LNCAP (cell line): ENCODE data around the gene IPCEF1.

ENCODE experiments used
- TF ChIP-seq, protein P1 (sequence below): fragments of 450-650 bp; IDR thresholded peaks from 2 replicates; pipeline ENCODE4 v1.5.1; 2017; ENCODE audit warnings: mild to moderate bottlenecking

IPCEF1 gene

DNA sequence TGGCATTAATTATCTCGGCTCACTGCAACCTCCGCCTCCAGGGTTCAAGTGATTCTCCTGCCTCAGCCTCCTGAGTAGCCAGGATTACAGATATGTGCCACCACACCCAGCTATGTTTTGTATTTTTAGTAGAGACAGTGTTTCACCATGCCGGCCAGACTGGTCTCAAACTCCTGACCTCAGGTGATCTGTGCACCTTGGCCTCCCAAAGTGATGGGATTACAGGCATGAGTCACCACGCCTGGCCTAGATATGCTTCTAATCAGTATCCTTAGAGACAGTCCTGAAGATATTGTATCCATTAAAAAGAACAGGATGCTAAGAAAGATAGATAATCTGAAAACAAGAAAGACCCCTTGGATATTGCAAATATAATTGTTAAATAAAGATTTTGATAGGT lies 3.1 kb upstream of the IPCEF1 start:
- TF ChIP-seq, protein P1, sequence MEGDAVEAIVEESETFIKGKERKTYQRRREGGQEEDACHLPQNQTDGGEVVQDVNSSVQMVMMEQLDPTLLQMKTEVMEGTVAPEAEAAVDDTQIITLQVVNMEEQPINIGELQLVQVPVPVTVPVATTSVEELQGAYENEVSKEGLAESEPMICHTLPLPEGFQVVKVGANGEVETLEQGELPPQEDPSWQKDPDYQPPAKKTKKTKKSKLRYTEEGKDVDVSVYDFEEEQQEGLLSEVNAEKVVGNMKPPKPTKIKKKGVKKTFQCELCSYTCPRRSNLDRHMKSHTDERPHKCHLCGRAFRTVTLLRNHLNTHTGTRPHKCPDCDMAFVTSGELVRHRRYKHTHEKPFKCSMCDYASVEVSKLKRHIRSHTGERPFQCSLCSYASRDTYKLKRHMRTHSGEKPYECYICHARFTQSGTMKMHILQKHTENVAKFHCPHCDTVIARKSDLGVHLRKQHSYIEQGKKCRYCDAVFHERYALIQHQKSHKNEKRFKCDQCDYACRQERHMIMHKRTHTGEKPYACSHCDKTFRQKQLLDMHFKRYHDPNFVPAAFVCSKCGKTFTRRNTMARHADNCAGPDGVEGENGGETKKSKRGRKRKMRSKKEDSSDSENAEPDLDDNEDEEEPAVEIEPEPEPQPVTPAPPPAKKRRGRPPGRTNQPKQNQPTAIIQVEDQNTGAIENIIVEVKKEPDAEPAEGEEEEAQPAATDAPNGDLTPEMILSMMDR: no peak

DNA sequence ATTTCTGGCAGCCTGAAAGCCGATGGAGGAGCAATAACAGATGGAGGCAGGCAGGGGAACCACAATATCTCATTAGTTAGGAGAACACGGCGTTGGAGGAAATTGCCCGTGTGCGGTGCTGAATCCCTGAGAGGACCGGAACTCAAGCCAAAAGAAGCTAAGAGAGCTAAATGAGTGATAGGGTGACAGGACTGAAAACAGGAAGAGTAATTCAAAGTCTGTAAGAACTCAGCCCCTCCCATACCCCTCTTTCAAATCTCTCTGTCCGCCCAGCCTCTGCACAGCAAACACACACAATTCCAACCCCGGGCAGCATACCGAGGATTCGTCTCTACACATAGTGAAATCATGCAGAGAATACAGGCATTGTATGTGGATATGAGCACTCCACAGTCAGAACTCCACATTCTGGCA lies 2.6 kb upstream of the IPCEF1 start:
- TF ChIP-seq, protein P1: no peak

DNA sequence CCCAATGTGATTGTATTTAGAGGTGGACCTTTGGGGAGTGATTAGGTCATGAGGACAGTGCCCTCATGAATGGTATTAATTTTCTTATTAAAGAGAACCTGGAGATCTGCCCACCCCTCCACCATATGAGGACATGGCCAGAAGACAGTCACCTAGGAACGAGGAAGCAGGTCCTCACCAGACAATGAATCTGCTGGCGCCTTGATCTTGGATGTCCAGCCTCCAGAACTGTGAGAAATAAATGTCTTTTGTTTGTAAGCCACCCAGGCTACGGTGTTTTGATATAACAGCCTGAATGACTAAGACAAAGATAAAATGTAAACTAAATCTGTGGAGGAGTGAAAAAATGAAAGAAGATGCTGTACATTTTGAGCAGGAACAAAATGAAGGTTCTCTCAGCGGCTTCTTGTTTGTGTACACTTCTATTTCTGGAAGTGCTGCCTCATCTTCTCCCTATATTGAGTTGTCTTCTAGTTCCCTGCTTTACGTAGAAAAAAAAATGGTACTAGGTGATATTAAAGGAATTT lies 1.5 kb upstream of the IPCEF1 start:
- TF ChIP-seq, protein P1: no peak

DNA sequence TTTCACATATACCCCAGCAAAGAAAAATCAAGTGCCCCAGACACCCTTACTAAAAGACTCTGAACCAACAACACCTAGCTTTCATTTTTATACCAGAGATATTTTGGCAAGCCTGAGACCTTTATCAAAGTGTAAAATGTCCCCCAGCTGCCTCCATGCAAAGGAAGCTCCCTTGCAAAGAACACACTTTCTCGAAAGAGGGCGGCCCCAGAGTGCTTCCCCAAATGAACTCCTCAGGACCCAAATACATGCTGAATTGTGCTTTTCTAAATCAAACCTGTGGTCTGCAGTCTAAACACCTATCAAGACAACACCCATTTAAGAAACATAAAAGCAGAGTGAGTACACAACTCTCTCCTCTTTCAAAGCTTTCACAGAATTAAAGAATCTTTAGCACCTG lies 490 bp downstream of the IPCEF1 start:
- TF ChIP-seq, protein P1: no peak

DNA sequence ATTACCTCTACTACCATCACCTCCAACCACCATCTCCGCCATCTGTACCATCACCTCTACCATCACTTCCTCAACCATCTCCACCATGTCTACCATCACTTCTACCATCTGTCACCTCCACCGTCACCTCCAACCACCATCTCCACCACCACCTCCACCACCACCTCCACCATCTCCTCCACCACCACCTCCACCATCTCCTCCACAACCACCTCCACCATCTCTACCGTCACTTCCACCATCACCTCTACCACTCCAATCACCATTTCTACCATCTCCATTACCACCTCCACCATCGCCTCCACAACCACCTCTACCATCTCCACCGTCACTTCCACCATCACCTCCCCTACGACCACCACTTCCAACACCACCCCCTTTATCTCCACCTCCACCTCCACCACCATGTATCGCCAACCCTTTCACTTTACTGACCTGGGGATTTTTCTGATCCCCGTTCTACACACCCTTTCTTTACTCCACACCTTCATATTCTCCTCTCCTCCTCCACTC lies 2.3 kb downstream of the IPCEF1 start:
- TF ChIP-seq, protein P1: no peak

DNA sequence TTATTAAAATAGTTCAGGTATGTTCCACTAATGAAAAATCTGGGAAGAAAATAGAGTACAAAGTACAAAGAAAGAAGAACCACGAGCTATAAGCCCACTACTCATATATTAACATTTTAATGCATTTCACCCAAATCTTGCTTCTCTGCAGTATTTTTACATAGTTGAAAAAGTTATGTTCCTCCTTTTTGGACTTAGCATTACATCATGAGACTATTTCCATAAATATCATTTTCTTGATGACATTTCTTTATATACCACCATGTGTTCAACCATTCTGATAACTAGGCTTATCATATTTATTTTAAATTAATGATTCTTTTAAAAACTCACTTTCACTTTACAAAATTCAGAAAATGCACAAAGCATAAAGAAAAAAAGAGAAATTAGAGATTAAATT lies 3.0 kb downstream of the IPCEF1 start:
- TF ChIP-seq, protein P1: no peak

DNA sequence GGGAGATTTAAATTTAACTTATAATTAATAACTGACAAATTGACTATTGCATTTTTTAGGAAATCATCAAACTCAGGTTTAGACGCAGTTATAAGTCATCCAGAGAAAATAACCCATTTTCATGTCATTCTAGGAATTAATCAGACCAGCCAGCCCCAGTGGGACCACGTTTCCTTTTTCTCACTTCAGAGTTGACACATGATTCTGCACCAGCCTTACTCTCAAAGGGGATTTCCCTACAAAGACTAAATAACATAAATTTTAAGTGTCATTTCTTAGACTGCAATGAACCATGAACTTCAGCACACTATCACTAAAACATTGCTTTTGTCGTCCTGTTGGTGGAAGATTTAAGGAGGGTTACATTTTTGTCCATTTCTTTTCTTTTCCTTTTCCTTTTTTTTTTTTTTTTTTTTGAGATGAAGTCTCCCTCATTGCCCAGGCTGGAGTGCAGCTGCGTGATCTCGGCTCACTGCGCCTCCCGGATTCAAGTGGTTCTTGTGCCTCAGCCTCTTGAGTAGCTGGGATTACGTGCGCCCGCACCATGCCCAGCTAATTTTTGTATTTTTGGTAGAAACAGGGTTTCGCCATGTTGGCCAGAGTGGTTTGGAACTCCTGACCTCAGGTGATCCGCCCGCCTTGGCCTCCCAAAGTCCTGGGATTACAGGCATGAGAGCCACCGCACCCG lies 3.6 kb downstream of the IPCEF1 start:
- TF ChIP-seq, protein P1: no peak

DNA sequence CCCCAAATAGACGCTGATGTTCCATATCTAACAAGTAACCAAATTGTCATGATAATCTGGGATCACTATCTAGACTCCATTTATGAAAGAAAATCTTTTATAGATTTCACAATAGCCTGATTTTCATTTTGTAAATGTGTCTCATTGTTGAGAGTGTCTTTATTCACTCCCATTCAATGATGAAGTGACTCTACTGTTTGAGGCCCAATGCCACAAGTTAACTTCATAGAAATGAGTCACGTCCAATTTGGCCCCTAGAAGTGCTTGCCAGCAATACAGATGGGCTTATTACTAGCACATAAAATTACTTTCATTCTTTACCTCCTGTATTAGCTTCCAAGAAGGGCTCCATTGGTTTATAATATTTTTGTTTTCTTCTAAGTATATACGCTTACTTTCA lies 6.3 kb downstream of the IPCEF1 start:
- TF ChIP-seq, protein P1: no peak
